Liver (tissue), 9 donors: ENCODE measurements around the gene RFNG. TPM values are rescaled to one million over a fixed set of nuclear protein-coding genes. Genes with fewer than 3 reads are reported as not detected.

Experiments used
- DNase-seq: peaks from one replicate; pipeline ENCODE4 v3.0.0-alpha.2; 2017; ENCODE audit warnings: low spot score
- H3K27ac ChIP-seq, 2 donors: one replicate each; pipeline ENCODE4 v1.7.0; 2013; ENCODE audit warnings: inconsistent platforms in 2 of 2, low read length in 2 of 2, control low read depth in 1 of 2, low read depth in 1 of 2, mild to moderate bottlenecking in 1 of 2
- H3K27me3 ChIP-seq, 4 donors: one replicate each; pipeline versions ENCODE4 v1.6.1 to v1.7.0; 2013; ENCODE audit warnings: low read length in 3 of 4, inconsistent platforms in 1 of 4, mild to moderate bottlenecking in 1 of 4, moderate library complexity in 1 of 4; ENCODE audit not compliant: control insufficient read depth in 4 of 4, insufficient read depth in 4 of 4
- H3K36me3 ChIP-seq, 4 donors: one replicate each; pipeline versions ENCODE4 v1.6.1 to v1.7.0; 2013; ENCODE audit warnings: low read length in 3 of 4, mild to moderate bottlenecking in 3 of 4, low read depth in 1 of 4, moderate library complexity in 1 of 4; ENCODE audit not compliant: control insufficient read depth in 4 of 4, insufficient read depth in 3 of 4
- H3K4me1 ChIP-seq, 4 donors: one replicate each; pipeline versions ENCODE4 v1.6.1 to v1.7.0; 2013; ENCODE audit warnings: low read length in 3 of 4, mild to moderate bottlenecking in 3 of 4, moderate library complexity in 1 of 4; ENCODE audit not compliant: control insufficient read depth in 4 of 4, insufficient read depth in 4 of 4
- H3K4me3 ChIP-seq, 3 donors: one replicate each; pipeline versions ENCODE4 v1.6.1 to v1.7.0; 2013; ENCODE audit warnings: low read length in 3 of 3, control low read depth in 1 of 3, low read depth in 1 of 3, mild to moderate bottlenecking in 1 of 3
- H3K9ac ChIP-seq, 2 donors: one replicate each; pipeline ENCODE4 v1.7.0; 2013; ENCODE audit warnings: low read length in 2 of 2, mild to moderate bottlenecking in 2 of 2, moderate library complexity in 2 of 2, control low read depth in 1 of 2, low read depth in 1 of 2
- H3K9me3 ChIP-seq, 4 donors: one replicate each; pipeline versions ENCODE4 v1.6.1 to v1.7.0; 2013; ENCODE audit warnings: low read length in 3 of 4; ENCODE audit not compliant: control insufficient read depth in 4 of 4
- EGR1 ChIP-seq, 2 donors: IDR thresholded peaks; 2 replicates each; pipeline ENCODE4 v1.6.1; 2016 to 2018; ENCODE audit warnings: antibody characterized with exemption in 2 of 2, low read depth in 2 of 2
- FOXA1 ChIP-seq: IDR thresholded peaks from 2 replicates; pipeline ENCODE4 v1.6.1; 2016; ENCODE audit warnings: antibody characterized with exemption
- FOXA2 ChIP-seq: IDR thresholded peaks from 2 replicates; pipeline ENCODE4 v1.6.1; 2016; ENCODE audit warnings: antibody characterized with exemption
- GABPA ChIP-seq, 2 donors: IDR thresholded peaks in 1 of 2; conservative IDR thresholded peaks in 1 of 2; 2 replicates each; pipeline ENCODE4 v1.6.1; 2016; ENCODE audit warnings: antibody characterized with exemption in 2 of 2, mild to moderate bottlenecking in 1 of 2, moderate library complexity in 1 of 2
- HNF4A ChIP-seq, 2 donors: conservative IDR thresholded peaks; 2 replicates each; pipeline ENCODE4 v1.6.1; 2016; ENCODE audit warnings: antibody characterized with exemption in 2 of 2, mild to moderate bottlenecking in 2 of 2
- HNF4G ChIP-seq: IDR thresholded peaks from 2 replicates; pipeline ENCODE4 v1.6.1; 2016; ENCODE audit warnings: antibody characterized with exemption
- JUND ChIP-seq, 2 donors: IDR thresholded peaks; 2 replicates each; pipeline ENCODE4 v1.6.1; 2016; ENCODE audit warnings: antibody characterized with exemption in 2 of 2
- NR2F2 ChIP-seq: IDR thresholded peaks from 2 replicates; pipeline ENCODE4 v1.6.1; 2016; ENCODE audit warnings: antibody characterized with exemption
- RAD21 ChIP-seq, 2 donors: IDR thresholded peaks; 2 replicates each; pipeline ENCODE4 v1.6.1; 2016; ENCODE audit warnings: antibody characterized with exemption in 2 of 2, mild to moderate bottlenecking in 2 of 2
- RXRA ChIP-seq, 2 donors: IDR thresholded peaks; 2 replicates each; pipeline ENCODE4 v1.6.1; 2017 to 2018; ENCODE audit warnings: antibody characterized with exemption in 2 of 2, mild to moderate bottlenecking in 1 of 2
- SP1 ChIP-seq: IDR thresholded peaks from 2 replicates; pipeline ENCODE4 v1.6.1; 2018; ENCODE audit warnings: antibody characterized with exemption, mild to moderate bottlenecking
- WGBS: extraction: QIAGEN DNeasy Blood & Tissue Kit; methylation state at CpG from one replicate; pipeline ENCODE4 v1.1.7; 2013; 5-methylcytosine and 5-hydroxymethylcytosine counted together
- polyA plus RNA-seq, 2 donors: library from polyadenylated mRNA; stranded (reverse) in 1 of 2; unstranded in 1 of 2; fragments of 200-250 nt in 1 of 2; fragments of >200 nt in 1 of 2; fragmentation: Nextera tagmentation in 1 of 2; extraction: Ambion mirVana in 1 of 2; gene quantifications; one replicate each; pipeline versions ENCODE4 v1.2.1 to v1.2.3, GENCODE V29; 2013 to 2015
- total RNA-seq, 2 donors: library from RNA; depleted of rRNA; stranded (reverse); fragments of >200 nt; gene quantifications; one replicate each; pipeline ENCODE4 v1.2.3, GENCODE V29; 2014
- TF ChIP-seq, protein P1 (sequence below): IDR thresholded peaks from 2 replicates; pipeline ENCODE4 v1.6.1; 2016; ENCODE audit warnings: antibody characterized with exemption
- TF ChIP-seq, protein P2 (sequence below): IDR thresholded peaks from 2 replicates; pipeline ENCODE4 v1.6.1; 2016; ENCODE audit warnings: antibody characterized with exemption
- TF ChIP-seq, protein P3 (sequence below): fragments of 150-350 bp; IDR thresholded peaks from 2 replicates; pipeline ENCODE4 v1.5.1; 2017; ENCODE audit warnings: improper control_type of control experiment, low read depth, low read length; ENCODE audit not compliant: missing input control
- TF ChIP-seq, protein P4 (sequence below): IDR thresholded peaks from 2 replicates; pipeline ENCODE4 v1.6.1; 2016; ENCODE audit warnings: antibody characterized with exemption
- TF ChIP-seq, protein P5 (sequence below): IDR thresholded peaks from 2 replicates; pipeline ENCODE4 v1.6.1; 2016; ENCODE audit warnings: antibody characterized with exemption, mild to moderate bottlenecking
- donor health status: healthy.
- donor health status: healthy.
- donor health status: healthy.
- donor health status: healthy.
- donor health status: healthy.

RFNG gene
- total and polyA plus RNA-seq, 4 donors = 15.0 to 36.0 (median 23.4) TPM

DNA sequence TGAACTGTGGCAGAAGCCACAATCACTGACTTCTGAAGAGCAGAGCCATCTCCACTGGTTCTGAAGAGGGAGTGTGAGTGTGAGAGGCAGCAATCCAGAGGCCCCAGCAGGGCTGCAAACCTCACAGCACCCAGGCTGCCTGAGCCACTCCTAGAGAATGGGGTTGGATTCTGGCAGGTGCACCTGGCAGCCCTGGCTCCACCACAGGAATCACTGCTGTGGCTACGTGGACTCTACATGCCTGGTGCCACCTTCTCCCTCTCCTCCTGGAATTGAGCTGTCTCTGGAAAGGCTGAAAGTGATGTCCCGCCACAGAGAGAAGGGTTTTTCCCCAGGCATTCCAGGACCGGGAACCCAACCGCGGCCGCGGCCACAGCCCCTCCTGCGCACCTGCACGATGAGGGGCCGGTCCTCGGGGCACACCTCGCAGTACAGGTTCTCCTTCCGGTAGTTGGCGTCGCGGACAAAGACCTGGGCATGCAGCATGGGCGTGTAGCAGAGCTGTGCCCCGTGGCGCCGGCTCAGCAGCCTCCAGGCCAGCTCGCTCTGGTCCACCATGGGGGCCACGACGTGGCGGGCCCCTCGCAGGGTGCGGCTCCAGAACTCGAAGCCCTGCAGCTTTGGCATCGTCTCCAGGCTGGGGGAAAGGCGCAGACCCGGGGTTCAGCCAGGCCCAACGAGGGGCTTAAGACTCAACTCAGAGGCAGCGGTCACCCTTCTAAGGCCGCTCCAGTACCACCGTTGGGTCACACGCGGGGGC lies 13.0 kb upstream of the RFNG start:
- Histone ChIP-seq H3K27ac (peak overlapping the region; percentile 60 to 81), H3K4me3 (peak overlapping the region; percentile 61 to 96 (median 95)), H3K4me1 (peaks cover 8 to 32% (median 24%) of the 10 kb centered on the region in 4 donors), H3K27me3 (no peaks in the 10 kb centered on the region), H3K9ac (peak overlapping the region; percentile 71 to 72), H3K36me3 (peaks cover 2 to 33% (median 14%) of the 10 kb centered on the region in 4 donors), H3K9me3 (no peaks in the 10 kb centered on the region)
- DNase-seq = no peak
- 17% methylated on average over 36 of the region's 36 CpGs for WGBS
- no peak for TF ChIP-seq HNF4G
- no peak for TF ChIP-seq FOXA1
- TF ChIP-seq, protein P1, sequence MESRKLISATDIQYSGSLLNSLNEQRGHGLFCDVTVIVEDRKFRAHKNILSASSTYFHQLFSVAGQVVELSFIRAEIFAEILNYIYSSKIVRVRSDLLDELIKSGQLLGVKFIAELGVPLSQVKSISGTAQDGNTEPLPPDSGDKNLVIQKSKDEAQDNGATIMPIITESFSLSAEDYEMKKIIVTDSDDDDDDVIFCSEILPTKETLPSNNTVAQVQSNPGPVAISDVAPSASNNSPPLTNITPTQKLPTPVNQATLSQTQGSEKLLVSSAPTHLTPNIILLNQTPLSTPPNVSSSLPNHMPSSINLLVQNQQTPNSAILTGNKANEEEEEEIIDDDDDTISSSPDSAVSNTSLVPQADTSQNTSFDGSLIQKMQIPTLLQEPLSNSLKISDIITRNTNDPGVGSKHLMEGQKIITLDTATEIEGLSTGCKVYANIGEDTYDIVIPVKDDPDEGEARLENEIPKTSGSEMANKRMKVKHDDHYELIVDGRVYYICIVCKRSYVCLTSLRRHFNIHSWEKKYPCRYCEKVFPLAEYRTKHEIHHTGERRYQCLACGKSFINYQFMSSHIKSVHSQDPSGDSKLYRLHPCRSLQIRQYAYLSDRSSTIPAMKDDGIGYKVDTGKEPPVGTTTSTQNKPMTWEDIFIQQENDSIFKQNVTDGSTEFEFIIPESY = no peak
- TF ChIP-seq GABPA (IDR thresholded peaks at IDR 0.05 in 1 of 2, conservative IDR thresholded peaks at IDR 0.05 in 1 of 2) = no peak
- TF ChIP-seq, protein P2, sequence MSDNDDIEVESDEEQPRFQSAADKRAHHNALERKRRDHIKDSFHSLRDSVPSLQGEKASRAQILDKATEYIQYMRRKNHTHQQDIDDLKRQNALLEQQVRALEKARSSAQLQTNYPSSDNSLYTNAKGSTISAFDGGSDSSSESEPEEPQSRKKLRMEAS = no peak
- TF ChIP-seq, protein P3, sequence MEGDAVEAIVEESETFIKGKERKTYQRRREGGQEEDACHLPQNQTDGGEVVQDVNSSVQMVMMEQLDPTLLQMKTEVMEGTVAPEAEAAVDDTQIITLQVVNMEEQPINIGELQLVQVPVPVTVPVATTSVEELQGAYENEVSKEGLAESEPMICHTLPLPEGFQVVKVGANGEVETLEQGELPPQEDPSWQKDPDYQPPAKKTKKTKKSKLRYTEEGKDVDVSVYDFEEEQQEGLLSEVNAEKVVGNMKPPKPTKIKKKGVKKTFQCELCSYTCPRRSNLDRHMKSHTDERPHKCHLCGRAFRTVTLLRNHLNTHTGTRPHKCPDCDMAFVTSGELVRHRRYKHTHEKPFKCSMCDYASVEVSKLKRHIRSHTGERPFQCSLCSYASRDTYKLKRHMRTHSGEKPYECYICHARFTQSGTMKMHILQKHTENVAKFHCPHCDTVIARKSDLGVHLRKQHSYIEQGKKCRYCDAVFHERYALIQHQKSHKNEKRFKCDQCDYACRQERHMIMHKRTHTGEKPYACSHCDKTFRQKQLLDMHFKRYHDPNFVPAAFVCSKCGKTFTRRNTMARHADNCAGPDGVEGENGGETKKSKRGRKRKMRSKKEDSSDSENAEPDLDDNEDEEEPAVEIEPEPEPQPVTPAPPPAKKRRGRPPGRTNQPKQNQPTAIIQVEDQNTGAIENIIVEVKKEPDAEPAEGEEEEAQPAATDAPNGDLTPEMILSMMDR = no peak
- TF ChIP-seq, protein P4, sequence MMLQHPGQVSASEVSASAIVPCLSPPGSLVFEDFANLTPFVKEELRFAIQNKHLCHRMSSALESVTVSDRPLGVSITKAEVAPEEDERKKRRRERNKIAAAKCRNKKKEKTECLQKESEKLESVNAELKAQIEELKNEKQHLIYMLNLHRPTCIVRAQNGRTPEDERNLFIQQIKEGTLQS = no peak
- TF ChIP-seq FOXA2 = no peak
- no peak for TF ChIP-seq HNF4A (conservative IDR thresholded peaks at IDR 0.05)

DNA sequence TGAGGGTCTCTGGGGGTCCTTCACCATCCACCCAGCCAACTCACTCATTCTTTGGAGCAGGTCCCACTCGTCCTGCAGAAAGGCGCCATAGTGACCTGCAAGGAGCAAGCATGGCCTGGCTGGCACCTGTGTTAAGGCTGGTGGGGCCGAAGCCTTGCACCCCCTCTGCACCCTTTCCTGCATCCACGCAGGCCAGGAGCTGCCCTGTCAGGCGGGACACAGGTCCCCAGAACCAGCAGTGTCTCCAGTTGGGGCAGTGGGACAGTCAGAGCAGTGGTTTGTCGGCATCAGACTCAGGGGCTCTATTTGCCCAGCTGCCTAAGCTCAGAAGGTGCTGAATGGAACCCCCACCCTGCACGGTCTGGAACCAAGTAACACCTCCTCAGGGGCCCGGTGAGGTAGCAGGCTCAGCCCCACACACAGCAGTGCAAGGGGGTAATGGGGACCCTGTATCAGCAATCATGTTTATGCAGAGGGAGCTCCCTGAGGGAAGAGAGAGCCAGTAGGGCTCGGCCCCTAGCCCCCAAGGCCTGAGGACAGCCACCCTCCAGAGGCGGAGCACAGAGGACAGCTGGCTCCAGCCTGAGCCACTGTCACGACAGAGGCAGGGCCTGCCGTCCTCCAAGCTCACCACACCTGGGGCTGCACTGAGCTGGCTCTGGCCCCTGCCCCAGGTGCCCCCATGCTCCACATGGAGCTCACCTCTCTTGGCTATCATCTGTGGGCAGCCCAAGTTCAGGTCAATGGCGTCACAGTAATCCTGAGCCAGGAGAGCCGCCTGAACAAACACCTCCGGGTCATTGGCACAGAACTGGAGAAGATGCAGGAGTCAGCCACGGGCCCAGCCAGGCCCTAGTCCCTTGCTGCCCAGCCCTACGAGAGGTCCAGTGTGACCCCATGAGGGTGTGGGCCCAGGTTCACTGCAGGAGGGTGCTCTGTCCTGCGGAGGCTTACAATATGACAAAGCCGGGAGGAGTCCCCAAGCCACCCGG lies 12.1 kb upstream of the RFNG start:
- H3K4me1 ChIP-seq = peaks cover 8 to 32% (median 24%) of the 10 kb centered on the region in 4 donors
- H3K36me3 ChIP-seq = peaks cover 2 to 42% (median 14%) of the 10 kb centered on the region in 4 donors
- 64% methylated on average over 20 of the region's 20 CpGs for WGBS
- H3K4me3 ChIP-seq = peak overlapping the region in 2 of 3 donors; percentile 95 to 96
- no peaks in the 10 kb centered on the region for H3K27me3 ChIP-seq
- DNase-seq = no peak
- no peaks in the 10 kb centered on the region for H3K9me3 ChIP-seq
- no peak overlapping the region for H3K9ac ChIP-seq
- H3K27ac ChIP-seq = peak overlapping the region; percentile 26 to 81
- TF ChIP-seq HNF4A (conservative IDR thresholded peaks at IDR 0.05) (no peak), JUND (IDR thresholded peaks at IDR 0.05) (no peak), NR2F2 (no peak), HNF4G (no peak), SP1 (no peak), RAD21 (IDR thresholded peaks at IDR 0.05) (no peak), RXRA (IDR thresholded peaks at IDR 0.05) (peak; percentile 30 to 62), EGR1 (IDR thresholded peaks at IDR 0.05; ENCODE audit: low read depth in 2 of 2) (no peak), FOXA2 (no peak), GABPA (IDR thresholded peaks at IDR 0.05 in 1 of 2, conservative IDR thresholded peaks at IDR 0.05 in 1 of 2) (peak in 1 of 2 donors; percentile 33)
- TF ChIP-seq, protein P4 = no peak
- TF ChIP-seq, protein P5, sequence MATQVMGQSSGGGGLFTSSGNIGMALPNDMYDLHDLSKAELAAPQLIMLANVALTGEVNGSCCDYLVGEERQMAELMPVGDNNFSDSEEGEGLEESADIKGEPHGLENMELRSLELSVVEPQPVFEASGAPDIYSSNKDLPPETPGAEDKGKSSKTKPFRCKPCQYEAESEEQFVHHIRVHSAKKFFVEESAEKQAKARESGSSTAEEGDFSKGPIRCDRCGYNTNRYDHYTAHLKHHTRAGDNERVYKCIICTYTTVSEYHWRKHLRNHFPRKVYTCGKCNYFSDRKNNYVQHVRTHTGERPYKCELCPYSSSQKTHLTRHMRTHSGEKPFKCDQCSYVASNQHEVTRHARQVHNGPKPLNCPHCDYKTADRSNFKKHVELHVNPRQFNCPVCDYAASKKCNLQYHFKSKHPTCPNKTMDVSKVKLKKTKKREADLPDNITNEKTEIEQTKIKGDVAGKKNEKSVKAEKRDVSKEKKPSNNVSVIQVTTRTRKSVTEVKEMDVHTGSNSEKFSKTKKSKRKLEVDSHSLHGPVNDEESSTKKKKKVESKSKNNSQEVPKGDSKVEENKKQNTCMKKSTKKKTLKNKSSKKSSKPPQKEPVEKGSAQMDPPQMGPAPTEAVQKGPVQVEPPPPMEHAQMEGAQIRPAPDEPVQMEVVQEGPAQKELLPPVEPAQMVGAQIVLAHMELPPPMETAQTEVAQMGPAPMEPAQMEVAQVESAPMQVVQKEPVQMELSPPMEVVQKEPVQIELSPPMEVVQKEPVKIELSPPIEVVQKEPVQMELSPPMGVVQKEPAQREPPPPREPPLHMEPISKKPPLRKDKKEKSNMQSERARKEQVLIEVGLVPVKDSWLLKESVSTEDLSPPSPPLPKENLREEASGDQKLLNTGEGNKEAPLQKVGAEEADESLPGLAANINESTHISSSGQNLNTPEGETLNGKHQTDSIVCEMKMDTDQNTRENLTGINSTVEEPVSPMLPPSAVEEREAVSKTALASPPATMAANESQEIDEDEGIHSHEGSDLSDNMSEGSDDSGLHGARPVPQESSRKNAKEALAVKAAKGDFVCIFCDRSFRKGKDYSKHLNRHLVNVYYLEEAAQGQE = no peak
- TF ChIP-seq, protein P1 = no peak
